Measurements from ENCODE around the gene FAM163B. TPM values are rescaled to one million over a fixed set of nuclear protein-coding genes. Genes with fewer than 3 reads are reported as not detected.

Gene FAM163B
- total RNA-seq, 1 experiment from 2014 or later = not detected

DNA sequence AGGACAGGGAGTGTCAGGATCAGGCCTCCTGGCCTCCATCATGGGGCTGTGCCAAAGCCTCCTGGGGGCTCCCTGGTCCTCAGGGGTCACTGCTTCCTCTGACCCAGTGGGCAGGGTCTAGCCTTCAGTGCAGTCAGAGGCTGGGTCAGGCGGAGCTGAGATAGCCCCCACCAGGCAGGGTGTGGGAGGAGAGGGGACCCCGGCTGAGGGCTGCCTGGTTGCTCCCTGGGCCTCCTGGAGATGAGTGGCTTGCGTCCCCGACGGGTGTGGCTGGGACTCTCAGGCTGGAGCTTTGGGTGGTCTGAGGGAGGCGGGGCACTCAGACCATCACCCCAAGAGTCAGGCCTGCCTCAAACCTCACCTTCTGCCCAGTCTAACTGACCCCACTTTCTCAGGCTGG is 21.7 kb downstream of the FAM163B start:
- Mint-ChIP-seq H3K27me3 (ENCODE audit: unreplicated experiment) (peaks cover 51% of the 10 kb centered on the region), H3K9me3 (ENCODE audit: low read depth, unreplicated experiment) (peaks cover 4% of the 10 kb centered on the region), H3K36me3 (ENCODE audit: insufficient read depth, unreplicated experiment) (no peaks in the 10 kb centered on the region), H3K4me1 (ENCODE audit: low read depth, unreplicated experiment) (no peaks in the 10 kb centered on the region), H3K27ac (ENCODE audit: unreplicated experiment) (no peak overlapping the region), H3K4me3 (ENCODE audit: low read depth, unreplicated experiment) (no peak overlapping the region)
- DNase-seq = no peak
- no TSS peak for BruUV-seq (replicated peaks)
- intact Hi-C loops (cut with micrococcal nuclease; ENCODE audit: unreplicated experiment) = no loop called here
- CTCF ChIA-PET = no interaction called here
- TF ChIP-seq, protein P1, sequence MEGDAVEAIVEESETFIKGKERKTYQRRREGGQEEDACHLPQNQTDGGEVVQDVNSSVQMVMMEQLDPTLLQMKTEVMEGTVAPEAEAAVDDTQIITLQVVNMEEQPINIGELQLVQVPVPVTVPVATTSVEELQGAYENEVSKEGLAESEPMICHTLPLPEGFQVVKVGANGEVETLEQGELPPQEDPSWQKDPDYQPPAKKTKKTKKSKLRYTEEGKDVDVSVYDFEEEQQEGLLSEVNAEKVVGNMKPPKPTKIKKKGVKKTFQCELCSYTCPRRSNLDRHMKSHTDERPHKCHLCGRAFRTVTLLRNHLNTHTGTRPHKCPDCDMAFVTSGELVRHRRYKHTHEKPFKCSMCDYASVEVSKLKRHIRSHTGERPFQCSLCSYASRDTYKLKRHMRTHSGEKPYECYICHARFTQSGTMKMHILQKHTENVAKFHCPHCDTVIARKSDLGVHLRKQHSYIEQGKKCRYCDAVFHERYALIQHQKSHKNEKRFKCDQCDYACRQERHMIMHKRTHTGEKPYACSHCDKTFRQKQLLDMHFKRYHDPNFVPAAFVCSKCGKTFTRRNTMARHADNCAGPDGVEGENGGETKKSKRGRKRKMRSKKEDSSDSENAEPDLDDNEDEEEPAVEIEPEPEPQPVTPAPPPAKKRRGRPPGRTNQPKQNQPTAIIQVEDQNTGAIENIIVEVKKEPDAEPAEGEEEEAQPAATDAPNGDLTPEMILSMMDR (IDR thresholded peaks at IDR 0.05; ENCODE audit: unreplicated experiment) = no peak

DNA sequence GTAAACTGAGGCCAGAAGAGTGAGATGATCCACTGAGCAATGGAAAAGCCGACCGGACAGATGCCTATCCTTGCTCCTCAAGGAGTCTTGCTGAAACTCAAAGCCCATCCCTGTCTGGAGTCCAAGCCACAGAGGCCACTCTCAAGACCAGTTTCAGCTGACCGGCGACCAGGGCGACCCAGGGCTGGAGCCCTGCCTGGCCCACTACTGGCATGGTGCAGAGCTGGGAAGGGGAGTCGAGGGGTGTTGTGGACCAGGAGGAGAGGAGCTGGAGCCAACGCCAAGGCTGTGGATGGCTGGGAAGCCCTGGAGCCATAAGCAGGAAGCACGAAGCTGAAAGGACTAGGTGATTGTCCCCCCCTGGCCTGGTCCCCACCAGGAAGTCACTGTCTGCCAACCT is 22.1 kb downstream of the FAM163B start:
- H3K9me3 Mint-ChIP-seq (ENCODE audit: low read depth, unreplicated experiment) = peaks cover 4% of the 10 kb centered on the region
- DNase-seq = no peak
- H3K4me3 Mint-ChIP-seq (ENCODE audit: low read depth, unreplicated experiment) = no peak overlapping the region
- H3K27ac Mint-ChIP-seq (ENCODE audit: unreplicated experiment) = no peak overlapping the region
- no peaks in the 10 kb centered on the region for H3K4me1 Mint-ChIP-seq (ENCODE audit: low read depth, unreplicated experiment)
- no TSS peak for BruUV-seq (replicated peaks)
- peaks cover 51% of the 10 kb centered on the region for H3K27me3 Mint-ChIP-seq (ENCODE audit: unreplicated experiment)
- CTCF ChIA-PET = no interaction called here
- H3K36me3 Mint-ChIP-seq (ENCODE audit: insufficient read depth, unreplicated experiment) = no peaks in the 10 kb centered on the region
- TF ChIP-seq, protein P1 (IDR thresholded peaks at IDR 0.05; ENCODE audit: unreplicated experiment) = no peak
- intact Hi-C loops (cut with micrococcal nuclease; ENCODE audit: unreplicated experiment) = no loop called here

DNA sequence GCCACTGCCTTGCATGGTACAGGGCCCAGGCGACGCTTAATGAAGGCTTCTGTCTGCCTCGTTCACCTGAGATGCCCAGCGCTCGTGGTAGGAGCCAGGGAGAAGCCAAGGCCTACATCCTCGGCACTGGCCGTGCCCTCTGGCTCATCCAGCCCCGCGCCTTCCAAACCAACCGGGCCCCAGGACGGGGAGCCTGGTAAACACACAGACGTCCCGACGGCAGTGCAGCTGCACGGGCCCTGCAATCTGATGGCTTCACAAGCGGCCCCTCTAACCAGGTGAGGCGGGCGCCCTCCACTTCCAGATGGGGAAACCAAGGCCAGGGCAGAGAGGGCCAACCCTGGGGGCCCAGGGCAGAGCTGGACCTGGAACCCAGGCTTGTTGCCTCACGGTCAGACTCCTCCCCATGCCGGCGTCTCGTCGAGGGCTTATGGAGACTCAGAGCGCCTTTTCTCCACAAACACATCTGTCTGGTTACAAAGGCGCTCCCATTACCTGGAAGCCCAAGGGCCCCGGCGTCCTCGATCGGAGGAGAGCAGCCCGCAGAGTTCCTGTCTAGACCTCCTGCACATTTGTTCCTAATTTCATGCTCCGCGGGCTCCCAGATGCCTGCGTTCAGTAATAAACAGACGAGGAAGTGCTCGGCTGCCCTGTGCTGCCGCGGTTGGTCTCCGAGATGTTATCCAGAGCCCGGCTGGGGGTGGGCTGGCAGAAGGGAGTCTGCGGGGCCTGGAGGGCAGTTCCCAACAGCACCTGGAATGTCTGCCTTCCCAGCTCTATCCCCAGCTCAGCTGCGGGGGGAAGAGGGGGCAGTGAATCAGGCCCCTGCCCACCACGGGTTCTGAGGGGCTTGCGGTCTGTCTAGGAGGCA is 23.5 kb downstream of the FAM163B start:
- TF ChIP-seq, protein P1 (IDR thresholded peaks at IDR 0.05; ENCODE audit: unreplicated experiment) = no peak
- CTCF ChIA-PET = no interaction called here
- no peaks in the 10 kb centered on the region for H3K4me1 Mint-ChIP-seq (ENCODE audit: low read depth, unreplicated experiment)
- no peak overlapping the region for H3K4me3 Mint-ChIP-seq (ENCODE audit: low read depth, unreplicated experiment)
- no peaks in the 10 kb centered on the region for H3K36me3 Mint-ChIP-seq (ENCODE audit: insufficient read depth, unreplicated experiment)
- intact Hi-C loops (cut with micrococcal nuclease; ENCODE audit: unreplicated experiment) = no loop called here
- DNase-seq = no peak
- peaks cover 58% of the 10 kb centered on the region for H3K27me3 Mint-ChIP-seq (ENCODE audit: unreplicated experiment)
- no TSS peak for BruUV-seq (replicated peaks)
- no peak overlapping the region for H3K27ac Mint-ChIP-seq (ENCODE audit: unreplicated experiment)
- H3K9me3 Mint-ChIP-seq (ENCODE audit: low read depth, unreplicated experiment) = peaks cover 4% of the 10 kb centered on the region

DNA sequence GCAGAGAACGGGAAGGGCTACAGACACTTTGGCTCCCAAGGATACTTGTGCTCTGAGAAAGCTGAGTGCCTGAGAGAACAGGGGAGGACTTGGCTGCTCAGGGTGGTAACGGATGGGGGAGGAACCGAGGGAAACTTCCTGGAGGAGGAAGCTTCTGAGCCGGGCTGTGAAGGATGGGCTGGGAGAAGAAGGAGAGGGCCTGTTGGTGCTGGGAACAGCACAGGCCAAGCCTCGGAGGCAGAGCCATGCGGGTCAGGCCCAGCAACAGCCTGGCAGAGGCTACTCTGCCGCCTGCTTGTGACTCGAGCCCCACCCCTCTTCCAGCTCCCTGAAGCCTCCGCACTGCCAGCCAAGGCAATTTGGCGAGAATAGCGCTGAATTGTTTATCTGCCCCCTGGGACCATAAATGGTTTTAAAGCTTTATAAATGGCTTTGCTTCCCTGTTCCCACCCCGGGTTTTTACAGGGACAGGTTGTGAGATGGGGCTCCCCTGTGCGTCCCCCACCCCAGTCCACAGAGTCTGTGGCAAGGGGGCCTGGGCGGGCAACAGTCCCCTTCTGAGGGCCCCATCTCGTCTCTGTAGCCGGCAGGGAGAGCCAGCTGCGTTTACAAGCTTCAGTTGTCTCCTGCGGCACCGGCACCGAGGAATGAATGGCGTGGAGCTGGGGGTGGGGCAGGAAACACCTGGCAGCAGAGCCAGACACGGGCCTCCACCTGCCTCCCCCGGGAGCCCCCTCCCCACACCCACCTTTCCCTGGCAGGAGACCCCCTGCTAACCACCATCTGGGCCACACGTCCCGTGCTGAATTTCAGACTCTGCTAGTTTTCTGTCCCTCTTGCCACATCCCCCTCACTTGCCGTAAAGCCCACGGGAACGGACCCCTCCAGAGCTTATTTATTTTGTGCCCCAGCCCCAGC is 24.4 kb downstream of the FAM163B start:
- BruUV-seq (replicated peaks) = no TSS peak
- Mint-ChIP-seq H3K4me3 (ENCODE audit: low read depth, unreplicated experiment) (no peak overlapping the region), H3K27ac (ENCODE audit: unreplicated experiment) (no peak overlapping the region), H3K36me3 (ENCODE audit: insufficient read depth, unreplicated experiment) (no peaks in the 10 kb centered on the region), H3K27me3 (ENCODE audit: unreplicated experiment) (peaks cover 67% of the 10 kb centered on the region), H3K4me1 (ENCODE audit: low read depth, unreplicated experiment) (no peaks in the 10 kb centered on the region), H3K9me3 (ENCODE audit: low read depth, unreplicated experiment) (peaks cover 4% of the 10 kb centered on the region)
- intact Hi-C loops (cut with micrococcal nuclease; ENCODE audit: unreplicated experiment) = no loop called here
- CTCF ChIA-PET = no interaction called here
- TF ChIP-seq, protein P1 (IDR thresholded peaks at IDR 0.05; ENCODE audit: unreplicated experiment) = no peak
- no peak for DNase-seq

Data from Calu3 (cell line).